ENCODE measurements around the gene ADNP.

The ADNP gene

DNA sequence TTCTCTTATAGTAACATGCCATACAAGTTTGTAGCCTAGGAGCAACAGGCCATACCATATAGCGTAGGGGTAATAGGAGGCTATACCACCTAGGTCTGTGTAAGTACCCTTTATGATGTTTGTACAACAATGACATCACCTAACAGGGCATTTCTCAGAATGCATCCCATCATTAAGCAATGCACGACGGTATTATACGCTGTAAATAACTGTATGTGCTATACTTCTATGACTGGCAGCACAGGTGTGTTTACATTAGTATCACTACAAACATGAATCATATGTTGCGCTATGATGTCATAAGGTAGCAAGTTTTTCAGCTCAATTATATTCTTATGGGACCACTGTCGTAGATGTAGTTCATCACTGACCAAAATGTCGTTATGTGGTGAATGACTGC lies 31.0 kb downstream of the ADNP start:
- TF ChIP-seq, protein P1, sequence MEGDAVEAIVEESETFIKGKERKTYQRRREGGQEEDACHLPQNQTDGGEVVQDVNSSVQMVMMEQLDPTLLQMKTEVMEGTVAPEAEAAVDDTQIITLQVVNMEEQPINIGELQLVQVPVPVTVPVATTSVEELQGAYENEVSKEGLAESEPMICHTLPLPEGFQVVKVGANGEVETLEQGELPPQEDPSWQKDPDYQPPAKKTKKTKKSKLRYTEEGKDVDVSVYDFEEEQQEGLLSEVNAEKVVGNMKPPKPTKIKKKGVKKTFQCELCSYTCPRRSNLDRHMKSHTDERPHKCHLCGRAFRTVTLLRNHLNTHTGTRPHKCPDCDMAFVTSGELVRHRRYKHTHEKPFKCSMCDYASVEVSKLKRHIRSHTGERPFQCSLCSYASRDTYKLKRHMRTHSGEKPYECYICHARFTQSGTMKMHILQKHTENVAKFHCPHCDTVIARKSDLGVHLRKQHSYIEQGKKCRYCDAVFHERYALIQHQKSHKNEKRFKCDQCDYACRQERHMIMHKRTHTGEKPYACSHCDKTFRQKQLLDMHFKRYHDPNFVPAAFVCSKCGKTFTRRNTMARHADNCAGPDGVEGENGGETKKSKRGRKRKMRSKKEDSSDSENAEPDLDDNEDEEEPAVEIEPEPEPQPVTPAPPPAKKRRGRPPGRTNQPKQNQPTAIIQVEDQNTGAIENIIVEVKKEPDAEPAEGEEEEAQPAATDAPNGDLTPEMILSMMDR (conservative IDR thresholded peaks at IDR 0.05), result no peak
- TF ChIP-seq ZFX (IDR thresholded peaks at IDR 0.05), result no peak
- no peak overlapping the region for H3K27ac ChIP-seq

- TF ChIP-seq, protein P1 (conservative IDR thresholded peaks at IDR 0.05), result no peak
- no peak for TF ChIP-seq ZFX (IDR thresholded peaks at IDR 0.05)
- no peak overlapping the region for H3K27ac ChIP-seq
Measured at GRCh38 chr20:50898475-50898874, 32.8 kb downstream of the ADNP start.

- no peak for TF ChIP-seq ZFX (IDR thresholded peaks at IDR 0.05)
- TF ChIP-seq, protein P1 (conservative IDR thresholded peaks at IDR 0.05), result no peak
- H3K27ac ChIP-seq, result no peak overlapping the region
Measured at GRCh38 chr20:50895111-50895830, 36.0 kb downstream of the ADNP start.

GRCh38 chr20:50893620-50894019 lies 37.6 kb downstream of the ADNP start:
- TF ChIP-seq ZFX (IDR thresholded peaks at IDR 0.05), result no peak
- TF ChIP-seq, protein P1 (conservative IDR thresholded peaks at IDR 0.05), result no peak
- no peak overlapping the region for H3K27ac ChIP-seq

- no peak for TF ChIP-seq ZFX (IDR thresholded peaks at IDR 0.05)
- TF ChIP-seq, protein P1 (conservative IDR thresholded peaks at IDR 0.05), result no peak
- H3K27ac ChIP-seq, result no peak overlapping the region
Measured at GRCh38 chr20:50892394-50892793, 38.8 kb downstream of the ADNP start.

GRCh38 chr20:50891138-50891537 lies 40.1 kb downstream of the ADNP start:
- TF ChIP-seq, protein P1 (conservative IDR thresholded peaks at IDR 0.05), result no peak
- TF ChIP-seq ZFX (IDR thresholded peaks at IDR 0.05), result no peak
- H3K27ac ChIP-seq, result no peak overlapping the region

DNA sequence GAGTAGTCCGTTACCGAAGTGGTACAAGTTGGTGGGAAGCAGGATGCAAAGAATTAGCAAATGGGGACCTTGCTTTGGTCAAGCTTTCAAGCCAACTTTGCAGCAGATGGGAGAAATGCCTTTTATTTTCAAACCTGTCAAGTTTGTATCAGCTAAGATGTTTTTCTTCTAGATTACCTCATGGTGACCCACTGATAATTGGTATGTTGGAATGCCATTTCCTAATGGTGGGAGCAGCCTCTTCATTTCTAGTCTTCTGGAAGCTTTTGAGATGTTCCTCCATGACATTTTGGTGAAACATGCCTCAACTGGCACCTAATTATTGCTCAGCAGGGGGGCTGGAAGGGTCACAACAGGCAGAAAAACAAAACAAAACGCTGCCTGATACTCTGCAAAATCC lies 43.7 kb downstream of the ADNP start:
- H3K27ac ChIP-seq, result no peak overlapping the region
- no peak for TF ChIP-seq ZFX (IDR thresholded peaks at IDR 0.05)
- TF ChIP-seq, protein P1 (conservative IDR thresholded peaks at IDR 0.05), result no peak

Measured in C4-2B (cell line).